Neural cell (in vitro differentiated cells): ENCODE measurements around the gene MAB21L4. TPM values are rescaled to one million over a fixed set of nuclear protein-coding genes. Genes with fewer than 3 reads are reported as not detected.

Experiments
- H2AFZ ChIP-seq: fragments of 200-600, 300-800 bp; sonication (generic), shearing (Covaris generic); 2 replicates; pipeline ENCODE4 v1.6.0; 2014; ENCODE audit warnings: low read depth, mild to moderate bottlenecking, antibody characterized with exemption, low read length, moderate library complexity
- H3F3A ChIP-seq: fragments of 200-600 bp; shearing (Covaris generic); 2 replicates; pipeline ENCODE4 v1.6.1; 2016; ENCODE audit warnings: mild to moderate bottlenecking, moderate library complexity, mixed read lengths, antibody characterized with exemption, low read length; ENCODE audit not compliant: insufficient read depth, poor library complexity, severe bottlenecking
- H3K27ac ChIP-seq: fragments of 200-600, 300-800 bp; sonication (generic), shearing (Covaris generic); 2 replicates; pipeline ENCODE4 v1.5.1; 2014; ENCODE audit warnings: mild to moderate bottlenecking, low read length, moderate library complexity
- H3K27me3 ChIP-seq: fragments of 300-800, 200-600 bp; sonication (generic), shearing (Covaris generic); 2 replicates; pipeline ENCODE4 v1.6.0; 2014; ENCODE audit warnings: mild to moderate bottlenecking, low read depth, low read length, moderate library complexity; ENCODE audit not compliant: insufficient read depth
- H3K36me3 ChIP-seq: fragments of 300-800, 200-600 bp; sonication (generic), shearing (Covaris generic); 2 replicates; pipeline ENCODE4 v1.5.1; 2014; ENCODE audit warnings: mild to moderate bottlenecking, antibody characterized with exemption, low read length, moderate library complexity; ENCODE audit not compliant: insufficient read depth
- H3K4me2 ChIP-seq: fragments of 300-800, 200-600 bp; sonication (generic), shearing (Covaris generic); 2 replicates; pipeline ENCODE4 v1.6.0; 2014; ENCODE audit warnings: mild to moderate bottlenecking, low read length
- H3K4me3 ChIP-seq: fragments of 300-800, 200-600 bp; sonication (generic), shearing (Covaris generic); 2 replicates; pipeline ENCODE4 v1.5.1; 2014; ENCODE audit warnings: mild to moderate bottlenecking, low read length, moderate library complexity
- H3K79me2 ChIP-seq: fragments of 200-600 bp; shearing (Covaris generic); replicated peaks from 2 replicates; pipeline ENCODE4 v1.6.0; 2014; ENCODE audit warnings: mild to moderate bottlenecking, low read length, moderate library complexity; ENCODE audit not compliant: insufficient read depth
- H3K9ac ChIP-seq: fragments of 300-800, 200-600 bp; sonication (generic), shearing (Covaris generic); 2 replicates; pipeline ENCODE4 v1.6.1; 2016; ENCODE audit warnings: mild to moderate bottlenecking, low read length, mixed read lengths
- H3K9me2 ChIP-seq: fragments of 200-600 bp; shearing (Covaris generic); 2 replicates; pipeline ENCODE4 v1.6.1; 2016; ENCODE audit warnings: mild to moderate bottlenecking, low read length, mixed read lengths; ENCODE audit not compliant: insufficient read depth
- H3K9me3 ChIP-seq: fragments of 200-600, 300-800 bp; sonication (generic), shearing (Covaris generic); 2 replicates; pipeline ENCODE4 v1.6.1; 2016; ENCODE audit warnings: mild to moderate bottlenecking, mixed run types, low read length, moderate library complexity, mixed read lengths
- H4K20me1 ChIP-seq: fragments of 200-600 bp; shearing (Covaris generic); 2 replicates; pipeline ENCODE4 v1.6.1; 2016; ENCODE audit warnings: mild to moderate bottlenecking, mixed run types; ENCODE audit not compliant: insufficient read depth
- CTCF ChIP-seq: fragments of 450-650 bp; IDR thresholded peaks from 2 replicates; pipeline ENCODE4 v1.5.1; 2014; ENCODE audit warnings: antibody characterized with exemption, mild to moderate bottlenecking, moderate library complexity; ENCODE audit not compliant: poor library complexity, severe bottlenecking
- EP300 ChIP-seq: fragments of 450-650 bp; conservative IDR thresholded peaks from 2 replicates; pipeline ENCODE4 v1.6.1; 2014; ENCODE audit warnings: antibody characterized with exemption, mild to moderate bottlenecking, moderate library complexity; ENCODE audit not compliant: poor library complexity, severe bottlenecking
- EZH2 ChIP-seq: fragments of 200-600, 300-800 bp; shearing (Covaris generic), sonication (generic); IDR thresholded peaks from 2 replicates; pipeline ENCODE4 v1.6.1; 2014; ENCODE audit warnings: antibody characterized with exemption, low read length, borderline replicate concordance, mild to moderate bottlenecking; ENCODE audit not compliant: insufficient read depth, poor library complexity, severe bottlenecking
- MXI1 ChIP-seq: fragments of 450-650 bp; conservative IDR thresholded peaks from 2 replicates; pipeline ENCODE4 v1.6.1; 2014; ENCODE audit warnings: antibody characterized with exemption, mild to moderate bottlenecking; ENCODE audit not compliant: poor library complexity, severe bottlenecking
- POLR2AphosphoS5 ChIP-seq: IDR thresholded peaks from 2 replicates; pipeline ENCODE4 v1.6.1; 2012
- RAD21 ChIP-seq: fragments of 450-650 bp; conservative IDR thresholded peaks from 2 replicates; pipeline ENCODE4 v1.6.1; 2014; ENCODE audit warnings: antibody characterized with exemption, mild to moderate bottlenecking, moderate library complexity
- REST ChIP-seq: IDR thresholded peaks from 2 replicates; pipeline ENCODE4 v1.6.1; 2012; ENCODE audit warnings: borderline replicate concordance
- SMC3 ChIP-seq: fragments of 450-650 bp; conservative IDR thresholded peaks from 2 replicates; pipeline ENCODE4 v1.6.1; 2014; ENCODE audit warnings: antibody characterized with exemption, mild to moderate bottlenecking, moderate library complexity; ENCODE audit not compliant: poor library complexity
- TAF1 ChIP-seq: IDR thresholded peaks from 2 replicates; pipeline ENCODE4 v1.6.1; 2012; ENCODE audit warnings: low read depth
- polyA plus RNA-seq: library from polyadenylated mRNA; depleted of rRNA; stranded (reverse); fragments of >200 nt; gene quantifications from 2 replicates; pipeline ENCODE4 v1.2.3, GENCODE V29; 2014

Gene MAB21L4
- polyA plus RNA-seq, 1 donor from 2014 or later = not detected

- Histone ChIP-seq H3K9me3 (no peaks in the 10 kb centered on the region), H3F3A (no peaks in the 10 kb centered on the region), H3K9me2 (no peaks in the 10 kb centered on the region), H3K36me3 (no peaks in the 10 kb centered on the region), H3K79me2 (no peaks in the 10 kb centered on the region), H3K27ac (no peak overlapping the region), H2AFZ (no peak overlapping the region), H3K4me2 (no peak overlapping the region), H4K20me1 (no peaks in the 10 kb centered on the region), H3K27me3 (no peaks in the 10 kb centered on the region), H3K9ac (no peak overlapping the region), H3K4me3 (no peak overlapping the region)
- TF ChIP-seq RAD21 (no peak), MXI1 (no peak), TAF1 (no peak), SMC3 (no peak), EZH2 (no peak), CTCF (no peak), POLR2AphosphoS5 (no peak), REST (no peak), EP300 (no peak)
Measured at GRCh38 chr2:240891492-240892340, 4.2 kb downstream of the MAB21L4 start.

GRCh38 chr2:240890691-240891090 is 5.3 kb downstream of the MAB21L4 start:
- H3K4me3 ChIP-seq = no peak overlapping the region
- H3K36me3 ChIP-seq = no peaks in the 10 kb centered on the region
- no peaks in the 10 kb centered on the region for H4K20me1 ChIP-seq
- no peaks in the 10 kb centered on the region for H3K79me2 ChIP-seq
- no peak overlapping the region for H2AFZ ChIP-seq
- no peak overlapping the region for H3K27ac ChIP-seq
- H3F3A ChIP-seq = no peaks in the 10 kb centered on the region
- no peaks in the 10 kb centered on the region for H3K9me2 ChIP-seq
- TF ChIP-seq TAF1 (no peak), REST (no peak), EZH2 (no peak), CTCF (no peak), MXI1 (no peak), RAD21 (no peak), EP300 (no peak), POLR2AphosphoS5 (no peak), SMC3 (no peak)
- no peaks in the 10 kb centered on the region for H3K9me3 ChIP-seq
- no peaks in the 10 kb centered on the region for H3K27me3 ChIP-seq
- H3K4me2 ChIP-seq = no peak overlapping the region
- no peak overlapping the region for H3K9ac ChIP-seq
